ENCODE measurements around the gene MAP2K7.

DNA sequence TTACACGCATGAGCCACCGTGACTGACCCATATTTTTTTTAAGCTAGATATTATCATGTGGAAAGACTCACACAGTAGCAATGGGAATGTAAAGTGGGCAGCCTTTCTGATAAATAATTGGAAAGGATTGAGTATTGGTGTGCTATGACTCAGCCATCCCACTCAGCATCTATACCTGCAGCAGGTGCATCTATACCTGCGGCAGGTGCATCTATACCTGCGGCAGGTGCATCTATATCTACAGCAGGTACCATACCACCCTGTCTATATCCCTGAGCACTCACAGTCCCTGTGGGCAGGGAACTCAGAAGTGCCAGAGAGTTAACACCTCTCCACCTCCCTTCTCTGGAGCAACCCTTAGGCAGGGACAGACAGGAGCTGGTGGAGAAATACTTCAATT lies 20.6 kb upstream of the MAP2K7 start:
- TF ChIP-seq ZSCAN30 (tag by site-specific recombination; IDR thresholded peaks at IDR 0.05): no peak
- TF ChIP-seq ZNF660 (tag by site-specific recombination; IDR thresholded peaks at IDR 0.05): no peak
- TF ChIP-seq, protein P1, sequence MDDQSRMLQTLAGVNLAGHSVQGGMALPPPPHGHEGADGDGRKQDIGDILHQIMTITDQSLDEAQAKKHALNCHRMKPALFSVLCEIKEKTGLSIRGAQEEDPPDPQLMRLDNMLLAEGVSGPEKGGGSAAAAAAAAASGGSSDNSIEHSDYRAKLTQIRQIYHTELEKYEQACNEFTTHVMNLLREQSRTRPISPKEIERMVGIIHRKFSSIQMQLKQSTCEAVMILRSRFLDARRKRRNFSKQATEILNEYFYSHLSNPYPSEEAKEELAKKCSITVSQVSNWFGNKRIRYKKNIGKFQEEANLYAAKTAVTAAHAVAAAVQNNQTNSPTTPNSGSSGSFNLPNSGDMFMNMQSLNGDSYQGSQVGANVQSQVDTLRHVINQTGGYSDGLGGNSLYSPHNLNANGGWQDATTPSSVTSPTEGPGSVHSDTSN (CRISPR knock-in tag; IDR thresholded peaks at IDR 0.05): no peak
- no peak for TF ChIP-seq ZNF416 (tag by site-specific recombination; IDR thresholded peaks at IDR 0.05)
- TF ChIP-seq ZNF626 (tag by site-specific recombination; IDR thresholded peaks at IDR 0.05): no peak
- TF ChIP-seq, protein P2, sequence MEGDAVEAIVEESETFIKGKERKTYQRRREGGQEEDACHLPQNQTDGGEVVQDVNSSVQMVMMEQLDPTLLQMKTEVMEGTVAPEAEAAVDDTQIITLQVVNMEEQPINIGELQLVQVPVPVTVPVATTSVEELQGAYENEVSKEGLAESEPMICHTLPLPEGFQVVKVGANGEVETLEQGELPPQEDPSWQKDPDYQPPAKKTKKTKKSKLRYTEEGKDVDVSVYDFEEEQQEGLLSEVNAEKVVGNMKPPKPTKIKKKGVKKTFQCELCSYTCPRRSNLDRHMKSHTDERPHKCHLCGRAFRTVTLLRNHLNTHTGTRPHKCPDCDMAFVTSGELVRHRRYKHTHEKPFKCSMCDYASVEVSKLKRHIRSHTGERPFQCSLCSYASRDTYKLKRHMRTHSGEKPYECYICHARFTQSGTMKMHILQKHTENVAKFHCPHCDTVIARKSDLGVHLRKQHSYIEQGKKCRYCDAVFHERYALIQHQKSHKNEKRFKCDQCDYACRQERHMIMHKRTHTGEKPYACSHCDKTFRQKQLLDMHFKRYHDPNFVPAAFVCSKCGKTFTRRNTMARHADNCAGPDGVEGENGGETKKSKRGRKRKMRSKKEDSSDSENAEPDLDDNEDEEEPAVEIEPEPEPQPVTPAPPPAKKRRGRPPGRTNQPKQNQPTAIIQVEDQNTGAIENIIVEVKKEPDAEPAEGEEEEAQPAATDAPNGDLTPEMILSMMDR (tag by site-specific recombination; IDR thresholded peaks at IDR 0.05): no peak
- TF ChIP-seq ZNF138 (tag by site-specific recombination; IDR thresholded peaks at IDR 0.05; ENCODE audit: borderline replicate concordance): no peak
- TF ChIP-seq ZNF211 (tag by site-specific recombination; IDR thresholded peaks at IDR 0.05; ENCODE audit: low read depth): no peak
- TF ChIP-seq HOXD13 (CRISPR knock-in tag; IDR thresholded peaks at IDR 0.05; ENCODE audit: borderline replicate concordance): no peak
- no peak for TF ChIP-seq KLF8 (tag by site-specific recombination; IDR thresholded peaks at IDR 0.05)

Measured in HEK293 (cell line).